Right lobe of liver (tissue), 4 donors: ENCODE results near the gene HABP4.

ENCODE experiments used
- POLR2A ChIP-seq: fragments of 450-650 bp; IDR thresholded peaks from one replicate; pipeline ENCODE4 v1.6.1; 2017; ENCODE audit warnings: antibody characterized with exemption, mild to moderate bottlenecking
- TF ChIP-seq, protein P1 (sequence below), 4 donors: fragments of 200-600 bp in 3 of 4; fragments of 450-650 bp in 1 of 4; IDR thresholded peaks; one replicate each; pipeline versions ENCODE4 v1.5.1 to v1.8.0; 2016 to 2022; ENCODE audit warnings: antibody characterized with exemption in 4 of 4, mild to moderate bottlenecking in 2 of 4
- donor health status: DM: no; HTN: no; CAD: no.
- donor health status: DM: no; HTN: no; CAD: no.
- donor health status: DM: no; HTN: yes; CAD: no.

GRCh38 chr9:96417051-96417586 lies 32.9 kb upstream of the HABP4 start:
- TF ChIP-seq POLR2A, result peak; percentile 86
- TF ChIP-seq, protein P1, sequence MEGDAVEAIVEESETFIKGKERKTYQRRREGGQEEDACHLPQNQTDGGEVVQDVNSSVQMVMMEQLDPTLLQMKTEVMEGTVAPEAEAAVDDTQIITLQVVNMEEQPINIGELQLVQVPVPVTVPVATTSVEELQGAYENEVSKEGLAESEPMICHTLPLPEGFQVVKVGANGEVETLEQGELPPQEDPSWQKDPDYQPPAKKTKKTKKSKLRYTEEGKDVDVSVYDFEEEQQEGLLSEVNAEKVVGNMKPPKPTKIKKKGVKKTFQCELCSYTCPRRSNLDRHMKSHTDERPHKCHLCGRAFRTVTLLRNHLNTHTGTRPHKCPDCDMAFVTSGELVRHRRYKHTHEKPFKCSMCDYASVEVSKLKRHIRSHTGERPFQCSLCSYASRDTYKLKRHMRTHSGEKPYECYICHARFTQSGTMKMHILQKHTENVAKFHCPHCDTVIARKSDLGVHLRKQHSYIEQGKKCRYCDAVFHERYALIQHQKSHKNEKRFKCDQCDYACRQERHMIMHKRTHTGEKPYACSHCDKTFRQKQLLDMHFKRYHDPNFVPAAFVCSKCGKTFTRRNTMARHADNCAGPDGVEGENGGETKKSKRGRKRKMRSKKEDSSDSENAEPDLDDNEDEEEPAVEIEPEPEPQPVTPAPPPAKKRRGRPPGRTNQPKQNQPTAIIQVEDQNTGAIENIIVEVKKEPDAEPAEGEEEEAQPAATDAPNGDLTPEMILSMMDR (IDR thresholded peaks at IDR 0.05), result peak in 1 of 4 donors; percentile 8
